Measurements from ENCODE around the gene JUND.

- no peak for TF ChIP-seq YY1 (IDR thresholded peaks at IDR 0.05; ENCODE audit: insufficient read depth, insufficient read length)
- no peak for TF ChIP-seq ZNF274 (IDR thresholded peaks at IDR 0.05; ENCODE audit: low read depth, low read length)
These were observed at the start of gene JUND for GRCh38 chr19:18281082-18282020.

Measured in NT2/D1 (cell line).